ENCODE measurements around the gene HSBP1. TPM values are rescaled to one million over a fixed set of nuclear protein-coding genes. Genes with fewer than 3 reads are reported as not detected.
A peak's percentile ranks its signal among the peaks of the same experiment; 100 is the strongest.

Gene HSBP1
- polyA plus RNA-seq, 2 of the 4 experiments (the other 2 are of a cell fraction) = 190 to 280 TPM

GRCh38 chr16:83797013-83797412 is 10.8 kb upstream of the HSBP1 start:
- TF ChIP-seq CBX2 (IDR thresholded peaks at IDR 0.05; ENCODE audit: borderline replicate concordance, low read depth) = no peak
- no peak for TF ChIP-seq E2F6 (IDR thresholded peaks at IDR 0.05; ENCODE audit: borderline replicate concordance, low read depth)
- TF ChIP-seq GATA3 (IDR thresholded peaks at IDR 0.05; ENCODE audit: borderline replicate concordance) = no peak
- no peak for TF ChIP-seq RNF2 (IDR thresholded peaks at IDR 0.05; ENCODE audit: borderline replicate concordance, low read depth)
- TF ChIP-seq SMC3 (IDR thresholded peaks at IDR 0.05) = no peak
- DNase-seq (ENCODE audit: low read depth in 1 of 2, low spot score in 1 of 2) (no peak), ATAC-seq (no peak), FAIRE-seq (no peak)
- H3K4me2 ChIP-seq = no peak overlapping the region
- H3K9me3 ChIP-seq = no peaks in the 10 kb centered on the region
- no peak overlapping the region for H3K27ac ChIP-seq
- WGBS (ENCODE audit: missing lambda C conversion rate) = 31% methylated on average over 9 of the region's 9 CpGs
- ChIA-PET CTCF (no interaction called here), POLR2A (no interaction called here)
- H3K4me3 ChIP-seq = no peak overlapping the region
- H3K4me1 ChIP-seq = peaks cover under 1% of the 10 kb centered on the region; the same call in 1 of the 3 replicates

- H3K4me3 ChIP-seq = no peak overlapping the region
- WGBS (ENCODE audit: missing lambda C conversion rate) = 44% methylated on average over 1 of the region's 1 CpG
- DNase-seq (ENCODE audit: low read depth in 1 of 2, low spot score in 1 of 2) = no peak
- ChIA-PET POLR2A (no interaction called here), CTCF (interaction anchor here (0.9 to 1.4 kb wide), 2 partner anchors 515 to 1536 kb away, joined by 3 to 4 read pairs; no protein-coding TSS in a partner anchor)
- H3K4me2 ChIP-seq = no peak overlapping the region
- H3K27ac ChIP-seq = no peak overlapping the region
- TF ChIP-seq HOXA7 (CRISPR knock-in tag; IDR thresholded peaks at IDR 0.05) (no peak), HOXB5 (CRISPR knock-in tag; IDR thresholded peaks at IDR 0.05) (no peak), KDM5A (IDR thresholded peaks at IDR 0.05) (no peak), HDAC2 (IDR thresholded peaks at IDR 0.05) (no peak), JUN (IDR thresholded peaks at IDR 0.05) (no peak), MAX (IDR thresholded peaks at IDR 0.05) (no peak), BCL3 (IDR thresholded peaks at IDR 0.05) (no peak), ZFP36 (IDR thresholded peaks at IDR 0.05; ENCODE audit: borderline replicate concordance, partially characterized antibody) (no peak)
- peaks cover 7% of the 10 kb centered on the region; the same call in 1 of the 3 replicates for H3K4me1 ChIP-seq
- H3K9me3 ChIP-seq = no peaks in the 10 kb centered on the region
- no peak for FAIRE-seq
- ATAC-seq = no peak
These were observed 8.4 kb upstream of the HSBP1 start for GRCh38 chr16:83799336-83799735.

GRCh38 chr16:83802135-83802534 is 5.6 kb upstream of the HSBP1 start:
- no peak overlapping the region for H3K27ac ChIP-seq
- H3K4me1 ChIP-seq = peaks cover 7% of the 10 kb centered on the region; the same call in 1 of the 3 replicates
- no peak for FAIRE-seq
- peak in 1 of 2 experiments; percentile 15 for DNase-seq (ENCODE audit: low read depth in 1 of 2, low spot score in 1 of 2)
- H3K4me2 ChIP-seq = peak overlapping the region; percentile 60
- H3K4me3 ChIP-seq = peak overlapping the region; percentile 14; the same call in 1 of the 3 replicates
- ATAC-seq = peak in 1 of 2 experiments; percentile 37; a peak in 2 of 6 replicates
- ChIA-PET CTCF (no interaction called here), POLR2A (no interaction called here)
- H3K9me3 ChIP-seq = no peaks in the 10 kb centered on the region
- WGBS (ENCODE audit: missing lambda C conversion rate) = 3% methylated on average over 6 of the region's 6 CpGs
- TF ChIP-seq HEYL (CRISPR knock-in tag; IDR thresholded peaks at IDR 0.05) (no peak), ZFP36 (IDR thresholded peaks at IDR 0.05; ENCODE audit: borderline replicate concordance, partially characterized antibody) (no peak), USF2 (IDR thresholded peaks at IDR 0.05) (no peak), KDM1A (IDR thresholded peaks at IDR 0.05; ENCODE audit: low read depth) (no peak), NR3C1 (IDR thresholded peaks at IDR 0.05) (no peak), NPAS2 (CRISPR knock-in tag; IDR thresholded peaks at IDR 0.05; ENCODE audit: borderline replicate concordance) (no peak), SREBF2 (IDR thresholded peaks at IDR 0.05) (no peak), NFE2L2 (conservative IDR thresholded peaks at IDR 0.05; ENCODE audit: low read length) (no peak), HOXB5 (CRISPR knock-in tag; IDR thresholded peaks at IDR 0.05) (no peak), TFCP2L1 (CRISPR knock-in tag; IDR thresholded peaks at IDR 0.05) (no peak), HOXA7 (CRISPR knock-in tag; IDR thresholded peaks at IDR 0.05) (no peak)
